SU-DHL-6 (cell line): Measurements from ENCODE around the gene PDGFD.
"Not testable (repeated sequence)": the region's sequence is repeated elsewhere in the genome, so short reads cannot be mapped to it uniquely, and the experiment has no call there.

Source experiments
- H2AFZ ChIP-seq: fragments of 200-600 bp; sonication (generic); 2 replicates; pipeline ENCODE4 v1.6.1; 2014; ENCODE audit warnings: low read depth, mild to moderate bottlenecking, moderate library complexity, mixed read lengths, antibody characterized with exemption, low read length; ENCODE audit not compliant: severe bottlenecking
- H3F3A ChIP-seq: fragments of 200-600 bp; shearing (Covaris generic); 2 replicates; pipeline ENCODE4 v1.6.0; 2016; ENCODE audit warnings: antibody characterized with exemption, mild to moderate bottlenecking; ENCODE audit not compliant: insufficient read depth
- H3K27ac ChIP-seq: fragments of 200-600 bp; sonication (generic); 2 replicates; pipeline ENCODE4 v1.5.1; 2016; ENCODE audit warnings: low read depth, mild to moderate bottlenecking, low read length, moderate library complexity, mixed read lengths
- H3K27me3 ChIP-seq: fragments of 200-600 bp; sonication (generic), shearing (Covaris generic); 2 replicates; pipeline ENCODE4 v1.6.0; 2014; ENCODE audit warnings: mild to moderate bottlenecking, low read length
- H3K36me3 ChIP-seq: fragments of 200-600 bp; sonication (generic); 2 replicates; pipeline ENCODE4 v1.6.1; 2014; ENCODE audit warnings: mild to moderate bottlenecking, low read length, mixed read lengths
- H3K4me2 ChIP-seq: fragments of 300-600, 200-600 bp; shearing (Covaris generic), sonication (generic); 2 replicates; pipeline ENCODE4 v1.6.0; 2014; ENCODE audit warnings: low read length, low read depth, mild to moderate bottlenecking; ENCODE audit not compliant: poor library complexity, severe bottlenecking
- H3K4me3 ChIP-seq: fragments of 200-600 bp; sonication (generic); 2 replicates; pipeline ENCODE4 v1.5.1; 2014; ENCODE audit warnings: antibody characterized with exemption, low read length, mild to moderate bottlenecking, mixed read lengths; ENCODE audit not compliant: insufficient read depth, poor library complexity, severe bottlenecking
- H3K79me2 ChIP-seq: fragments of 200-600 bp; sonication (generic); 2 replicates; pipeline ENCODE4 v1.6.1; 2014; ENCODE audit warnings: mild to moderate bottlenecking, low read length, moderate library complexity; ENCODE audit not compliant: insufficient read depth
- H3K9ac ChIP-seq: fragments of 200-600 bp; sonication (generic); 2 replicates; pipeline ENCODE4 v1.7.0; 2014; ENCODE audit warnings: mild to moderate bottlenecking, low read length
- H3K9me2 ChIP-seq: fragments of 200-600 bp; sonication (generic); replicated peaks from 2 replicates; pipeline ENCODE4 v1.6.1; 2014; ENCODE audit warnings: low read length; ENCODE audit not compliant: insufficient read depth
- H3K9me3 ChIP-seq: fragments of 200-600 bp; sonication (generic); 2 replicates; pipeline ENCODE4 v1.6.1; 2014; ENCODE audit warnings: low read length, mixed read lengths; ENCODE audit not compliant: insufficient read depth
- H4K20me1 ChIP-seq: fragments of 200-600 bp; sonication (generic); 2 replicates; pipeline ENCODE4 v1.6.1; 2014; ENCODE audit warnings: low read depth, mild to moderate bottlenecking, antibody characterized with exemption, low read length, moderate library complexity, mixed read lengths
- EZH2phosphoT487 ChIP-seq: fragments of 200-600 bp; sonication (generic), shearing (Covaris generic); conservative IDR thresholded peaks from 2 replicates; pipeline ENCODE4 v1.6.1; 2018; ENCODE audit warnings: mild to moderate bottlenecking, antibody characterized with exemption, low read length, moderate library complexity, mixed read lengths
- TF ChIP-seq, protein P1 (sequence below): fragments of 200-600 bp; sonication (generic); IDR thresholded peaks from one replicate; pipeline ENCODE4 v1.5.1; 2017; ENCODE audit warnings: antibody characterized with exemption, mild to moderate bottlenecking, low read length, moderate library complexity; ENCODE audit not compliant: insufficient read depth, poor library complexity, severe bottlenecking

Gene PDGFD

DNA sequence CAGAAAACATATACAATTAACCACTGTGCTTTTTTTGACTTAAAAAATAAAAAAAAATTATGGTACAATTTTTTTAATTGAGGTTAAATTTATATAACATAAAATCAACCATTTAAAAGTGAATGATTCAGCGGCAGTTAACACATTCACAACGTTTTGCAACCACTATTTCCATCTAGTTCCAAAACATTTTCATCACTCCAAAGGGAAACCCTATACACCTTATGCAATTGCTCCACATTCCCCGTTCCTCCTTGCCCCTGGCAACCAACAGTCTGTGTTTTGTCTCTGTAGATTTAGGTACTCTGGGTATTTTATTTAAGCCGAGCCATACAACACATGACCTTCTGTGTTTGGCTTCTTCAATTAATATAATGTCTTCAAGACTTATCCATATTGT lies 112.2 kb downstream of the PDGFD start:
- no peaks in the 10 kb centered on the region for H3K36me3 ChIP-seq
- no peaks in the 10 kb centered on the region for H3K9me2 ChIP-seq
- H3F3A ChIP-seq, result no peaks in the 10 kb centered on the region
- no peak overlapping the region for H3K4me2 ChIP-seq
- H3K79me2 ChIP-seq, result no peaks in the 10 kb centered on the region; the same call in 1 of the 2 replicates
- TF ChIP-seq EZH2phosphoT487, result no peak
- TF ChIP-seq, protein P1, sequence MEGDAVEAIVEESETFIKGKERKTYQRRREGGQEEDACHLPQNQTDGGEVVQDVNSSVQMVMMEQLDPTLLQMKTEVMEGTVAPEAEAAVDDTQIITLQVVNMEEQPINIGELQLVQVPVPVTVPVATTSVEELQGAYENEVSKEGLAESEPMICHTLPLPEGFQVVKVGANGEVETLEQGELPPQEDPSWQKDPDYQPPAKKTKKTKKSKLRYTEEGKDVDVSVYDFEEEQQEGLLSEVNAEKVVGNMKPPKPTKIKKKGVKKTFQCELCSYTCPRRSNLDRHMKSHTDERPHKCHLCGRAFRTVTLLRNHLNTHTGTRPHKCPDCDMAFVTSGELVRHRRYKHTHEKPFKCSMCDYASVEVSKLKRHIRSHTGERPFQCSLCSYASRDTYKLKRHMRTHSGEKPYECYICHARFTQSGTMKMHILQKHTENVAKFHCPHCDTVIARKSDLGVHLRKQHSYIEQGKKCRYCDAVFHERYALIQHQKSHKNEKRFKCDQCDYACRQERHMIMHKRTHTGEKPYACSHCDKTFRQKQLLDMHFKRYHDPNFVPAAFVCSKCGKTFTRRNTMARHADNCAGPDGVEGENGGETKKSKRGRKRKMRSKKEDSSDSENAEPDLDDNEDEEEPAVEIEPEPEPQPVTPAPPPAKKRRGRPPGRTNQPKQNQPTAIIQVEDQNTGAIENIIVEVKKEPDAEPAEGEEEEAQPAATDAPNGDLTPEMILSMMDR, result no peak
- H4K20me1 ChIP-seq, result no peaks in the 10 kb centered on the region
- no peak overlapping the region for H3K27ac ChIP-seq
- no peaks in the 10 kb centered on the region for H3K27me3 ChIP-seq
- no peak overlapping the region for H3K4me3 ChIP-seq
- H2AFZ ChIP-seq, result no peak overlapping the region
- H3K9ac ChIP-seq, result no peak overlapping the region
- H3K9me3 ChIP-seq, result no peaks in the 10 kb centered on the region

DNA sequence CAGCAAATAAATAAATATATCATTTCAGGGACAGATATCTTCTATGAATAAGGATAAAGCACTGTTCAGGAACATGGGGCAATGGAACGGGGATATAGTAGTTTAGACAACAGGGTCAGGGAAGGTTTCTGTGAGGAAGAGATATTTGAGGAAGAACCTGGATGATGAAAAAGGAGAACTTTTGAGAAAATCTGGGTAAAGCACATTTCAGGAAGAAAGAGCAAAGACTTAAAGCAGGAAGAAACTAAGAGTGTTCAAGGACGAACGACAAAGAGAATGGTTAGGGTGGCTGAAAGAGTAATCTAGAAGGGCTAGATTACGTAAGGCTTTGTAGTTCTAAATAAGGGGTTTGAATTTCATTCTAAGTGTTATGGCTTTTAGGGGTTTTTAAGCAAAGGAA lies 114.8 kb downstream of the PDGFD start:
- no peaks in the 10 kb centered on the region for H3K36me3 ChIP-seq
- no peak overlapping the region for H3K9ac ChIP-seq
- H3K9me3 ChIP-seq, result no peaks in the 10 kb centered on the region
- H2AFZ ChIP-seq, result no peak overlapping the region
- H4K20me1 ChIP-seq, result no peaks in the 10 kb centered on the region
- H3K4me2 ChIP-seq, result no peak overlapping the region
- H3F3A ChIP-seq, result no peaks in the 10 kb centered on the region
- H3K4me3 ChIP-seq, result no peak overlapping the region
- no peaks in the 10 kb centered on the region for H3K27me3 ChIP-seq
- no peaks in the 10 kb centered on the region for H3K79me2 ChIP-seq
- no peak overlapping the region for H3K27ac ChIP-seq
- TF ChIP-seq, protein P1, result no peak
- TF ChIP-seq EZH2phosphoT487, result no peak
- no peaks in the 10 kb centered on the region for H3K9me2 ChIP-seq

DNA sequence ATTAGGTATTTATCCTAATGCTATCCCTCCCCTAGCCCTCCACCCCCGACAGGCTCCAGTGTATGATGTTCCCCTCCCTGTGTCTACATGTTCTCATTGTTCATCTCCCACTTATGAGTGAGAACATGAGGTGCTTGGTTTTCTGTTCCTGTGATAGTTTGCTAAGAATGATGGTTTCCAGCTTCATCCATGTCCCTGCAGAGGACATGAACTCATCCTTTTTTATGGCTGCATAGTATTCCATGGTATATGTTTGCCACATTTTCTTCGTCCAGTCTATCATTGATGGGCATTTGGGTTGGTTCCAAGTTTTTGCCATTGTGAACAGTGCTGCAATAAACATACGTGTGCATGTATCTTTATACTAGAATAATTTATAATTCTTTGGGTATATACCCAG lies 117.1 kb downstream of the PDGFD start:
- not testable (repeated sequence) for H3K36me3 ChIP-seq, H3K9ac ChIP-seq, H2AFZ ChIP-seq, H3K9me2 ChIP-seq, H4K20me1 ChIP-seq, H3K9me3 ChIP-seq, H3K27ac ChIP-seq, H3K79me2 ChIP-seq, H3K4me2 ChIP-seq, H3K4me3 ChIP-seq, H3F3A ChIP-seq, H3K27me3 ChIP-seq

DNA sequence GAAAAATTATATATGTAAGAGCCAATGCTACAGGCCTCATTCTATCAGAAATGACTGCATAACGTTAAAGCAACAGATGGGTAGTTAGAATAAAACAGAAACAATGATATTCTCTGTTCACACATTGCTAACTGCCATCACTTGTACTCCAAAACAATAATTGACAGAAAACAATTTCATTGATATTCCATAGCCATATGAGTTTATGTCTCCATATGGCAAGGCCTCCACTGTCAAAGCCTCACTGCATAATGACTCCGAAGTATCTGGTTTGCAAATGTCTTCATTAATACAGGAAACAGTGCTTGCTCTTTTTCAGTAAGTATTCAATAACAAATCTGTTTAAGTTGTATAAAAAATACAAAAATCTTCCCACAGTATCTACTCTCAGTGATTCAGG lies 117.6 kb downstream of the PDGFD start:
- no peaks in the 10 kb centered on the region for H3K79me2 ChIP-seq
- H3K4me3 ChIP-seq, result no peak overlapping the region
- no peak overlapping the region for H2AFZ ChIP-seq
- TF ChIP-seq EZH2phosphoT487, result no peak
- TF ChIP-seq, protein P1, result no peak
- H3F3A ChIP-seq, result no peaks in the 10 kb centered on the region
- no peaks in the 10 kb centered on the region for H3K9me3 ChIP-seq
- no peak overlapping the region for H3K9ac ChIP-seq
- no peaks in the 10 kb centered on the region for H4K20me1 ChIP-seq
- no peaks in the 10 kb centered on the region for H3K9me2 ChIP-seq
- no peak overlapping the region for H3K4me2 ChIP-seq
- H3K36me3 ChIP-seq, result no peaks in the 10 kb centered on the region
- H3K27me3 ChIP-seq, result no peaks in the 10 kb centered on the region
- H3K27ac ChIP-seq, result no peak overlapping the region
